ENCODE measurements around the gene UGGT1.

The UGGT1 gene

GRCh38 chr2:128215897-128216642 is 125.1 kb downstream of the UGGT1 start:
- TF ChIP-seq CTCF (IDR thresholded peaks at IDR 0.05), result no peak
- no peak for TF ChIP-seq ZFX (IDR thresholded peaks at IDR 0.05; ENCODE audit: borderline replicate concordance)
- H3K27ac ChIP-seq, result no peak overlapping the region

- TF ChIP-seq ZFX (IDR thresholded peaks at IDR 0.05; ENCODE audit: borderline replicate concordance), result no peak
- no peak for TF ChIP-seq CTCF (IDR thresholded peaks at IDR 0.05)
- no peak overlapping the region for H3K27ac ChIP-seq
Observed at GRCh38 chr2:128217671-128218070, 126.7 kb downstream of the UGGT1 start.

DNA sequence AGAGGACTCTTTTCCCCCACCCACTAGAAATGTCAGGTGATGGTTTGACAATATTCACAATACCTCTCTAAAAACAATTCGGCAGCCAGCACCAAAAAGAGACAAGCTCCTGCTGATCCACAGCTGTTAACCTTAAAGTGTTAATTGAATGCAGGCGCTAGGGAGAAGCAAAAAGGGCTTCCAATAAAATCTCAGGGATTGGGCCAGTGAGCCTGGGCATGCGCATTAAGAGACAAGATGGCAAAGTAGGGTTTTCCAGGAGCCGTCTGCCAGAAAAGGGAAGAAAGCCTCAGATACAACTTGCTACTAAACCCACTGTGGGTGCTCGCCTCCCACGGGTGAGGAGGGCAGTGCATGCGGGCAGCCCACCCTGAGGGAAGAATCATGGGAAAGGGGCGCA is 128.9 kb downstream of the UGGT1 start:
- no peak for TF ChIP-seq ZFX (IDR thresholded peaks at IDR 0.05; ENCODE audit: borderline replicate concordance)
- TF ChIP-seq CTCF (IDR thresholded peaks at IDR 0.05), result no peak
- H3K27ac ChIP-seq, result peak overlapping the region; percentile 18; the same call in 1 of the 2 replicates

DNA sequence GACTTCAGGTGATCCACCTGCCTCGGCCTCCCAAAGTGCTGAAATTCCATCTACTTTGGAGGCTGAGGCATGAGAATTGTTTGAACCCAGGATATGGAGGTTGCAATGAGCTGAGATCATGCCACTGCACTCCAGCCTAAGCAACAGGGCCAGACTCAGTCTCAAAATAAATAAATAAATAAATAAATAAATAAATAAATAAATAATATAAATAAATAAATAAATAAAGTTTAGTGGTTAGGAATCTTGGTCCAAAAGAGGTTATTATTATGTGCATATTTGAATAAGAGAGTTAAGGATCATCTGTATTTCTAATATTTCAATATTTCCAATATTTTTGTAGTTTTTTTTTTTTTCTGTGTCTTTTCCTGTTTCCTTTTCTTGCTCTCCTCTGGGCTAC is 136.9 kb downstream of the UGGT1 start:
- H3K27ac ChIP-seq, result no peak overlapping the region
- TF ChIP-seq ZFX (IDR thresholded peaks at IDR 0.05; ENCODE audit: borderline replicate concordance) (no peak), CTCF (IDR thresholded peaks at IDR 0.05) (no peak)

DNA sequence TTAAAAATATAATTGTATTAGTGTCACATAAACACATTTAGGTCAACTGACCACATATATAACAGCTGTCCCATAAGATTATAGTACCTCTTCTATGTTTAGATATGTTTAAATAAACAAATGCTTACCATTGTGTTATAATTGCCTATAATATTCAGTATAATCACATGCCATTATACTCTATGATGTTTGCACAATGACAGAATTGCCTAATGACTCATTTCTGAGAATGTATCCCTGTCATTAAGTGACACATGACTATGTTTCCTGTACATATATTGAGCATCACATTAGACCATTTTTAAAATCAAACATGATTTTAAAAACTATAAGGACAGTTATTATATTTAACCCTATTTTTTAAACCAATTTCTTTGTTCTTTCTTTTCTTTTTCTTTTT is 137.9 kb downstream of the UGGT1 start:
- TF ChIP-seq ZFX (IDR thresholded peaks at IDR 0.05; ENCODE audit: borderline replicate concordance) (no peak), CTCF (IDR thresholded peaks at IDR 0.05) (no peak)
- H3K27ac ChIP-seq, result no peak overlapping the region

DNA sequence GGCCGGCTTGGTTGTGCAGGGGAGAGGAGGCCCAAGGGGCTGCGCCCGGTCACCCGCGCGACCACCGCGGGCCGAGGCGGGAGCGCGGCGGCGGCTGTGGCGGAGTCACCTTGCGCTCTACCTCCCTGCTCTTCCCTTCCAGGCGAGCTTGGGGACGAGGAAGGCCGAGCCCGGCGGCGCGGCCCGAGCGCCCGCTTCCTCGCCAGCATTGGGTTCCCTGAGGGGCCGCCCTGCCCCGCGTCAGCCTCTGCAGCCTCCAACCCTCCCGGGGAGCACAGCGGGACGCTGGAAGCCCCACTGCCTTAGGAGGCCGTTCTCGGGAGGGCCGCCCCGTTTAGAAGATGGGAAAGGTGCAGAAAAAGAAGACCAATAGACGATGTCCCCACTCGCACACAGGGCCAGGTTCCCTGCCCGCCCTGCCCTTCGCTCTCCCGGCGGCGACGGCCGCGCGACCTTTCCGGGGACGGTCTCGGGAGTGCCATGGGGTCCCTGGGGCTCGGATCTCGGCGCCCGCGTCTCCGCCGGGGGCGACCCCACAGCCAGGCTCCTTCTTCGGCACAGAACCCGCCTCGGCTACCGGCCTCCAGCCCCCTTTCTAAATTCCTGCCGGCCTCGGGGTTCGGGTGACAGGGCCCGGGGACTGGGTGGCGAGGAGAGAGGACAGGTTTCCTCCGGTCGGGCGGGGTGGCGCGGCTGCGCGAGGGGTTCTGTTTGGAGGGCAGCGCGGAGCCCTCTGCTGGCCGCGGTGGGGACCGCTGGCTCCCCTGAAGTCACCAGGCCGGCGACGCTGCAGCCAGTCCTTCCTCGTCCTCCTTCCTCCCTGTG is 142.2 kb downstream of the UGGT1 start:
- no peak overlapping the region for H3K27ac ChIP-seq
- TF ChIP-seq ZFX (IDR thresholded peaks at IDR 0.05; ENCODE audit: borderline replicate concordance), result no peak
- peak; percentile 77 for TF ChIP-seq CTCF (IDR thresholded peaks at IDR 0.05)

Measured in 22Rv1 (cell line).